T-helper 2 cell treated with Interferon-gamma antibody and Interleukin-4, amounts not matched to agents 100 ng/mL and 5 ng/mL, for 36 hours (primary cell): ENCODE results near the gene TMEM272. TPM values are rescaled to one million over a fixed set of nuclear protein-coding genes. Genes with fewer than 3 reads are reported as not detected.

Experiments
- intact Hi-C: fragments of 100-400 bp; cut with micrococcal nuclease; formaldehyde crosslinking; loops from one replicate; pipeline ENCODE4 v1.15.1; 2023
- total RNA-seq: library from RNA; stranded (reverse); gene quantifications from 2 replicates; pipeline ENCODE4 v1.2.3, GENCODE V29; 2022

The TMEM272 gene
- total RNA-seq, 1 donor from 2014 or later = not detected

DNA sequence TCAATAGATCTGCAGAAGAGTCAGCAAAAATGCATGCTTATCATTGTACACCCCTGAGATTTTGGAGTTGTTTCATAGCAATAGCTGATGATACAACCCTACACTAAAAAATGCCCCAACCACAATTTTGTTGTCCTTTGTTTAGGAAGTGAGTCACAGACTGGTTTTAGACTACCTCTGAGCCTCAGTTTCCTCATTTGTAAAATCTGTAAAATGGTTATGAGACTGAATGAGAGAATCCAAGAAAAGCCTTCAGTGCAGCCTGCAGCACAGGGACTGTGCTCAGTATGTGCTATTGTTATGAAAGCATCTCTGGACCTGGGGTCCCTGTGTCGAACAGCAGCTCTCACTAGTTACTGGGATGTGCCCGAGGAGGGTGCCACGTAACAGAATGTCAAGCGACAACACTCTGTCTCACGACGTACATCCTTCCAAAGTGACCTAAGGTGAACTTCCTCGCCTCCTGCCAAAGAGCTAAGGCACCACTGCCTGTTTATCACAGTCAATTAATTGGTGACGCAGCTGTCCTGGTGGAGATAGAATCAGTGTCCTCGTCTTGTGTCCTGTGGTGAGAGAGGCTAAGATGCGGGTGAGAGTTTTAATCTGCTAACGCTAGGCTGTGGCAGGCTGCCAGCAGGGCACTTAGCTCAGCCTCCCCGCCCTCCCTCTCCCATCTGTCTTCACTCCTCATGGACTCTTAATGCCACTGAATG is 59.1 kb downstream of the TMEM272 start:
- intact Hi-C loops = no loop called here

DNA sequence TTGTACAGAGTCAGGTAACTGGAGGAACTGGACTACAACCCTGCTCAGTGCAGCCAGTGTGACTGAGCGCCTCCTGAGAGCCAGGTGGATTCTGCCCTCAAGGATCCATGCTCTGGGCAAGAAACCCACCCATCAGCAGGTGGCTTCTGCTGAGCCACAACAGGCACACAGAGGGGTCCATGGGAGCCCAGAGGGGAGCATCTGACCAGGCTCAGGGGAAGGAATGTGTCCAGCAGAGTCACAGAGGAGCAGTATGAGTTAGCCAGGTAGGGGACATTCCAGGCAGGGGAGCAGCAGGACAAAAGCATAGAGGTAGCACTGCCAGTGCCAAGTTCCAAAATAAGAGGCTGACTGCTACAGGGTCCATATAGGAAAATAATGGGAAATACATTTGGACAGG is 60.9 kb downstream of the TMEM272 start:
- intact Hi-C loops = no loop called here

GRCh38 chr13:51783428-51784094 is 61.4 kb downstream of the TMEM272 start:
- intact Hi-C loops = no loop called here

GRCh38 chr13:51782026-51782710 is 62.8 kb downstream of the TMEM272 start:
- intact Hi-C loops = no loop called here

- intact Hi-C loops = no loop called here
These were observed 63.5 kb downstream of the TMEM272 start for GRCh38 chr13:51781246-51782022.

- intact Hi-C loops = no loop called here
These were observed 64.9 kb downstream of the TMEM272 start for GRCh38 chr13:51780099-51780498.

DNA sequence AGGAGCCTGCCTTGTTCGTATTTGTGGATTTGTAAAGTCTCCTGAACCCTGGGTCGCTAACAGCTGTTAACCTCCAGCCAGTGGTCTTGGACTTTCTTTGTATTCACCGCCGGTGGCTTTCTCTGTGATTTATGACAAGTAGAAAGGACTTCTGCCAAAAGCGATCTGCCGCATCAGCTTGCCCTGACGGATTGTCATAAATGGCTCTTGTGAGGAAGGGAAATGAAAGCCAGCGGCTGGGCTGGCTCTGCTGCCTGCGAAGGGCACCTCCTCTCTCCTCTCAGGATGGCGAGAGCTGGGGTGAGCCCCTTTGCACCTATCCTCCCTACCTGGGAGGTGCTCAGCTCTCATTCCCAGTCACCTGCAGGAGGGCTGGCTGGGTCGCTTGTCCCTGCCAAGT is 66.6 kb downstream of the TMEM272 start:
- intact Hi-C loops = no loop called here

DNA sequence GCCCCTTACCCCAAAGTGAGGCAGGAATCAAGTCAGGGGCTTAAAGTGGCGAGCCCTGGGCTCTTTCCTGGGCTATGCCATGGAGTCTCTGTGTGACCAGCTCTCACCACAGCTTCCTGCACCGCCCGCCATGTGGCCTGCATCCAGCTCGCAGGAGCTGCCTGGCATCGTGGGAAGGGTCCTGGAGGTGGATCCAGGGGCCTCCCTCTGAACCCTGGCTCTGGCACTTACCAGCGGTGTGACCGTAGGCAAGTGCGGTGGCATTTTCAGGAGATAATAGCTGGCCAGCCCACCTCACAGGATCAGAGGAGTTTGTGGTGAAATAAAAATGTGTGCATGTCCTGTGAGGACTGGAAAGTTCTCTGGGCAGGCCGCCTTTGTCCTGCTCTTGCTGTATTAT is 67.1 kb downstream of the TMEM272 start:
- intact Hi-C loops = no loop called here

- intact Hi-C loops = no loop called here
These were observed 68.8 kb downstream of the TMEM272 start for GRCh38 chr13:51776179-51776578.

DNA sequence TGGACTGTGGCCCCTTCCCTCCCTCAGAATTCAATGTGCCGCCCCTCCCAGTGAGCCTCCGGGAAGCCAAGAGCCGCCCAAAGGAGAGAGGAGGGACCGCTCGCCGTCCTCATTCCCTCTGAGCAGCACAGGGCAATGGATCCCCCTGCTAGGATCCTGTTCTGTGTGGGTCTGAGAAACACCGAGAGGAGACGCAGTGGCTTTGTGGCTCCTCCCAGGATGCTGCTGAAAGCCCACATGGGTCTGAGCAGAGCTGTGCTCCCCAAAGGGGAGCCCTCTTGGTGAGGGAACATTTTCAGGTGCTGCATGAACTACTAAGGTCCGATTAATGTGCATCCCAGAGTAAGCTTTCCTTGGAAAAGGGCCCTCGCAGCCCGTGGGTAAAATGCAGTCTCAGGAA is 71.5 kb downstream of the TMEM272 start:
- intact Hi-C loops = no loop called here

- intact Hi-C loops = no loop called here
These were observed 72.2 kb downstream of the TMEM272 start for GRCh38 chr13:51772781-51773180.

GRCh38 chr13:51772105-51772455 is 72.9 kb downstream of the TMEM272 start:
- intact Hi-C loops = no loop called here

DNA sequence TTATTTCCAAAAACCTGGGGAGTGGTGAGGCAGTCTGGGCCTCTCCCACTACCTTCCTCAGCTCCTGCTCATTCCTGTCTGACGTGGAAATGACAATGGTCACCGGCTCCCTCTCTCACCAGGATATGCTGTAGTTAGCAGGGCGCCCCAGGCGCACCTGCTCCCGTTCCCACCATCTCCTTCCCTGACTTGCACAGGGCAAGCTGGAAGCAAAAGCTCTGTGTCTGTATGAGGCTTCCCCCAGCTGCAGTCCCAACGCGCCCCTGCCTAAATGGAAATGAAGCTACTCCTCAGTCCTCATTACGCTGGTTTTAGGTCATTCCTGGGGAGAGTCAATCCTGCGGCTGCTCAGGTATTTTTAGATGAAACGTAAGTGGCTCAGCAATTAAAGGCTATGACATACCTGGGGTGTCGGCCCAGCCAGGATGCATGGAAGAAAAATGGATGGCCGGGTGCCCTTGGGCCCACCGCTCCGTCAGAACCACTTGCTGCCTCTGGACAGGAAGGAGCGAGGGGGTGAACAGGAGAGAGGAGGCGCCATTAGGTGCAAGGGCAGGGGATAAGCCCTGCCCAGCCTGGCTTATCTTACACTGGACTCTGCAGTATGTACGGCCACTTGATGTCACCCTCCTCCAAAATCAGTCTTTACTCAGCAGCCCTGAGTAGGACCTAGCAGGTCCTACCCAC is 73.4 kb downstream of the TMEM272 start:
- intact Hi-C loops = no loop called here

DNA sequence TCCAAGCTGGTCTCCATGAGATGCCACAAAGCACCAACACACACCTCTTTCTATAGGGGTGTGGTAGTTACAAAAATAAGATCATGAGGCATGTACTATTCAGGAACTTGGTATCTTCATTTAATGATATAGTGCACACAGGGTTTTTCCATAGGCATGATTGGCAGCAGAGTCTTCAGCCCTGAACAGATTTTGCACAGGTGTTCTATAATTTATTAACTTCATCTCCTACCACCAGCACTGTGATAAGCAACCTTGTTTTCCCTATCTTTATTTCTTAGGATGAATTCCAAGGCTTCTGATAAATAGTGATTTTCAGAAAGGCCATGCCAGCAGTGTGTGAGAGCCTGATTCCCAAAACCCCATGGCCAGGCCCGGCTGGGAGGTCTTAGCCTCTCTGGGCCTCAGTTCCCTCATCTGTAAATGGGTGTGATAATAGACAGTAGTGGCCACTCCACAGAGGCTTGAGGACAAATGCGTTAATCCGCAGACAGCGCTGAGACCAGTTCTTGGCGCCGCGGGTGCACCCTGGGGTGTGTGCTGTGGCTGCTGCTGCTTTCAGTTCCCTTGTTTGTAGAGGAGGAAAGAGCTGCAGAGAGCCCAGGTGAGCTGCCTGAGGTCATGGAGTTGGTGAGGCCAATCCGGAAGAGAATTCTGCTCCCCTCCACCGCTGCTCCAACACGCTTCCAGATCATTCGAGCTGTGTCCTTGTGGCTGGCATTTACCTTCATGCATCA is 74.1 kb downstream of the TMEM272 start:
- intact Hi-C loops = no loop called here

DNA sequence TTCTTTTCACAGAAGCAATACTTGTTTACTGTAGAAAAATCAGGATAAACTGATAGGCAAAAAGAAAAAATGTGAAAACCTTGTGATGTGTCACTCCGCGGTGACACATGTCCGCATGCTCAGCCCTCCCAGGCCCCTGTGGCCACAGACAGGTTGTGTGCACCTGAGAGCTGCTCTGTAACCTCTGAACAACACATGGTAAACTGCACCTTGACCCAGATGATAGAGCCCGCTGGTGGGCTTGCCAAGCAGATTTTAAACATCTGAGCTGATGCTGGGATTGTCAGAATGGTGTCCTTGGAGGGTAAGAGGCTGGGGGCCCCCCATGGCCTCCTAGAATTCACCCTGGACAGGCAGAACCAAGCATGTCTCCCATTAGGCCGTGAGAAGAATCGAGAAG is 74.8 kb downstream of the TMEM272 start:
- intact Hi-C loops = no loop called here

GRCh38 chr13:51769455-51770127 is 75.4 kb downstream of the TMEM272 start:
- intact Hi-C loops = no loop called here

DNA sequence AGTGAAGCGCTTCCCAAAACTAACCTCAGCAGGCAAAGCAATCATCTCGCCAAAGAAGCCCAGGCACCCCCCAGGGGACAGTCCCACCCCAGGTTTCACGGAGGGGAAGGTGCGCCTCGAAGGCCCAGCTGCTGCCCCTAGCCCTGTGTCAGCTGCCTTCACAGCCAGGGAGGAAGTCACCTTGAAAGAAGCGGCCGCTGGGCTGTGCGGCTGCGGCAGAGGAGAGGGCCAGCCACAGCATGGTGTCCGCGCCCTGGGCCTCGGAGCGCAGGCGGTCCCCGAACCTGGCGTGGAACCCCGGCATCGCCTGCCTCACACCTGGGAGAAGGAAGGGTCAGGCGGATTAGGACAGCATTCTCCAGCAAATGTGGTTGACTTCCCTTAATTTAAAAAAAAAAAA is 76.0 kb downstream of the TMEM272 start:
- intact Hi-C loops = no loop called here

GRCh38 chr13:51768378-51768921 is 76.5 kb downstream of the TMEM272 start:
- intact Hi-C loops = no loop called here

DNA sequence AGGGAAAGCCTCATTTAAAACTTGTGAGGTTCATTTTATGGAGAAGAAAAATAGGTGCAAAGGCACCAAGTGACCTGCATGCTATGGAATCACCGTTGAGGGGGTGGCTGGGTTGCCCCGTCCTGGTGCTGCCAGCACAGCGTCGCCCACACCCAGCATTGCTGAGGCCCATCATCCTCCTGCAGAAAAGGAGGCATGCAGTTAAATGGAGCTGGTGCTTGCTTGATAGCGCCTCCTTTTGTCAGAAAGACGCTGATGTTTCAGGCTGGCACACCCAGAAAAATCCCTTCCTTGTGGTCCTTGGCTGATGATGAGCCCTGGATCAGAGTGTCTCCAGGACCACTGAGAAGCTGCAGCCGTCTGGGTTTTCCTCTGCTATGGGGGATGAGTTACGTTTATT is 77.9 kb downstream of the TMEM272 start:
- intact Hi-C loops = no loop called here

- intact Hi-C loops = no loop called here
These were observed 79.8 kb downstream of the TMEM272 start for GRCh38 chr13:51765142-51765515.
